ENCODE results near the gene C6orf15.
A peak's percentile ranks its signal among the peaks of the same experiment; 100 is the strongest.

Gene C6orf15

GRCh38 chr6:31129130-31129529, 16.8 kb upstream of the C6orf15 start:
- no peak for DNase-seq

DNA sequence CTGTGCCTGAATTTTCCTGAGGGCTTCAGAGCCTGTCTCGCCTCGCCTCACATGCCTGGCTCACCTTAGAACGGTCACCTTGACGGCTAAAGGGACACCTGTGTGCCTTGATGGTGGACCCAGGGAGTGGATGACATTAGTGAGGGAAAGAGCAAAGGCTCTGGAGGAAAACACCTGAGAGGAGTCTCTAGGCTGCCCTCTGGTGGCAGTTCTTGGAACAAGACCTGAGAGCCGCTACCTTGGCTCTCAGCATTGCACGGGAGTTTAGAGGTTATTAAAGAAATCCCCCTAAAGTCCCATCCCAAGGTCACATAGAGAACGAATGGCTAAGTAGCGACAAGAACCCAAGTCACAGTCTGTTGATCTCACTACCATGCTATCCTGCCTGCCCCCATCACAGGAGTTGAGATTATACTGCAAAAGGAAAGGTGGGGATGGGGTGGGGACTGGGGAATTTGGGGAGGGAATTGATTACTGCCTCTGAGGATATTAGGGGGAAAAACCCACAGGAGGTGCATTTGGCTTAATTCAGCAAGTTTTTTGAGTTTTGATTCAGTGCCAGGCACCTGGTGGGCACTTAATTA, 15.8 kb upstream of the C6orf15 start:
- peak; percentile 81 for DNase-seq

GRCh38 chr6:31126396-31127175, 14.2 kb upstream of the C6orf15 start:
- DNase-seq, result no peak

DNA sequence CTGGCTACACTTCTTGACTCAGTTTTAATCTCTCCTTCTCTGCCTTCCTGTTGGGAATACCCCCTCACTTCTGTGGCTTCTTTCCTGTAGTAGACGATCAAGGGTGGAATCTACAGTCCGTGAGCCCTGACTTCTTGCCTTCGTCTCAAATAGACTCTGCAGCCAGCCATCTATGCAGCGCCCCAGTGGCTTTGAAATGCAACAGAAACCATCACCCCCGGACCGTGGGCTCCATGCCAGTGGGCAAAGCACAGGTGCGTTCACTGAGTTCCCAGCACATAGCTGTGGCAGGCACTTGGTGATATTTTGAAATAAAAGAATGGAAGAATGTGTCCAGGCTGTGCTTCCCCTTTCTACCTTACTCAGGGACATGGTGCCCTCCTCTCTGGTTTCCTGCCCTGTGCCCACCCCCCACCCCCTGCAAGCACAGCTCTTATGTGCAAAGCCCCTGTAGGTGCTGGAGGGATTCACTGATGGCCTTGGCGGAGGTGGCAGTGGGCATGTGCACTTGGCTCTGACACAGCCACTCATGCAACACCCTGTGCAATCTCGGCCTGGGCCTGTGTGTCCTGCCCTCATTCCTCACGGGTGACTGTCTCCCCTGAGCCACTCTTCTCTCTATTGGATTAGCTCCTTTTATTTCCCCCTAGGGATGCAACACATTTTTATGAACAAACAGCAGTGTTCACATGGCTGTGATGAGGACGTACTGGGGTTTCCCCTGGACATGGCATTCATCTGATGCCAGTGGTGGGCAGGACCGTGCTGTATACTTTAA, 13.4 kb upstream of the C6orf15 start:
- no peak for DNase-seq

DNA sequence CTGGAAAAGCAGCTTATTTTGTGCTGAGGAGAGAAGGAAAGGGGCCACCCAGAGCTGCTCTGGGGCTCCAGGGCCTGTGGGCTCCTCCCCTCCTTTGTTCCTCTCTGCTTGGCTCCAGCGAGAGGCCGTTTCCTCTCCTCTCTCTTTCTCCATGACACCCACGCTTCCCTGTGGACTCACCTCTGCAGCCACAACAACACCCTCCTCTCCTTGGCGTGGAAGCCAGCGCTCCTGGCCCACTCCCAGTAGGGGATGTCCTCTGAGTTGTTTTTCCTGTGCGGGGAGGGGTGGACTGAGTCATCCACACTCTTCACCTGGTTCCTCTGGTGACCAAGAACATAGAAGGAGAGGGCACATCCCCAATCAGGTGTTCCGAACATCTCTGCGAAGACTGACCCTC, 12.8 kb upstream of the C6orf15 start:
- no peak for DNase-seq

GRCh38 chr6:31122791-31123706, 10.7 kb upstream of the C6orf15 start:
- no peak for DNase-seq

GRCh38 chr6:31121131-31121790, 8.9 kb upstream of the C6orf15 start:
- no peak for DNase-seq

- no peak for DNase-seq
These were observed 8.0 kb upstream of the C6orf15 start, which contains the start of gene CDSN for GRCh38 chr6:31120151-31120915. Gene CDSN (minus strand): TSS chr6:31120446. CDS start chr6:31120419, 27 bp downstream.

GRCh38 chr6:31118178-31118577, 5.8 kb upstream of the C6orf15 start:
- DNase-seq, result no peak

DNA sequence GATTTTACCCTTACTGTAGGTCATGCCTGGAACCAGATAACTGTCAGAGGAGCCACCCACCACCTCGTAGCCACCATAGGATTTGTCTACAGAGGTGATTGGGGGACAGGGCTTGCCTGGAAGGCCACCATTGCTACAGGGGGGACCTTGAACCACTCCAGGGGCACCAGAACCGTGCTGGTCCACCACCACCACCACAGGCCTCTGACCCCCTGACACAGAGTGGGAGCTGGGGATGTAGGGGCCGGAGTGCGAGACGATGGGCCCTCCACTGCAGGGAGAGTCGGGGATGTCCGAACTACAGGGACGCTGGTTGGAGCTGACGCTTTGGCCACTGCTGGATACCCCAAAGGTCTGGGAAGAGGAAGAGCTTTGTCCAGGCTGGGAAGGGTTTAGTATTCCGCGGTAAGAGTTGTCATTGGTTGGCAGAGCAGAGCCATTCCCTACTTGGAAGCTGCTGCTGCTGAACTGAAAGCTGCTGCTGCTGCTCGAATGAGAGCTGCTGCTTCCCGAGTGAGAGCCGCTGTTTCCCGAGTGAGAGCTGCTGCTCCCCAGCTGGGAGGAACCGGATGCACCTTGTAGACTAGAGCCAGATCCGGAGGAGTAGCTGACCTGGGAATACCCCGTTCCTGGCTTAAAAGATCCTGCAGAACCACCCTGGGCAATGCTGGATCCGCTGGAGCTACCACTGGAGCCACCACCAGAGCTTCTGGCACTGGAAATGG, 4.4 kb upstream of the C6orf15 start:
- DNase-seq, result no peak

GRCh38 chr6:31115941-31116560, 3.7 kb upstream of the C6orf15 start:
- DNase-seq, result no peak

DNA sequence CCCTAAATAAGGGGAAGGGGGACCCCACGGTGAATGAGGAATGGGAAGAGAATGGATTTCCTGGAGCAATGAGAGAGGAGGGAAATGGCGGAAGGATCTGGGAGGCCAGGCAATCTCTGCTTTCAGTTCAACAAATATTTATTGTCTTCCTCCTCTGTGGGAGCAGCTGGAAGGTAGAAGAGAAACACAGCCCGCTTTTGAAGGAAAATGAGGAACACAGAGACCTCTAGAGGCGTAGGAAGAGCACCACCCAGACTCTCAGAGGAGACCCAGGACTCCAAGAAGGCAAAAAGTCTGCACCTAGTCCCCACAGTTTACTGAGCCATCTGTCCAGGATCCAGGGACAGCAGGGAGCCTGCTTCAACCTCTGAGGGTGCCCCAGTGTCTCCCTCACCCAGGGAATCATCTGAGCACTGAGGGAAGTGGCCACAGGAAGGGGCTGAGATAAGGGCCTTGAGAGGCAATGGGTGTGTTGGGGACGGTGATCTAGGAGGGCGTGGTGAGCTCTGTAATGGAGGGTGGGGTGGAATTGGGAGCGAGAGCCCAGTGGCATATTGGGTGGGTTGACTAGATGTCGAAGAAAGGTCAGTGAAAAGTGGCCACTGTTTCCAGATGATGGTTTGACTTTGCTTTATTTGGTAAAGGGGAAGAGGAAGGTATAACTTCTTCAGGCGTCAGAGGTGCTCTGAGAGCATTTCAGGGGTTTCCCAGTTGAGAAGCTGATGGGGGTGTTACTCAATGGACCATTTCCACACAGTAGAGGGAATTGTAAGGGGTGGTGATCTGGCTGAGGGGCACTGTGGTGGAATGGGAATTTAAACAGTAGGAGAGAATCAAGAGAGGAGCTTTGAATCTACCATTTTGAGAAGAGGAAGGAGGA, 2.8 kb upstream of the C6orf15 start:
- no peak for DNase-seq

GRCh38 chr6:31114541-31114878, 2.1 kb upstream of the C6orf15 start, which contains the start of gene PSORS1C1:
Gene PSORS1C1 (plus strand): TSS chr6:31114800. CDS start chr6:31129633, 14,833 bp downstream.
- DNase-seq, result no peak

DNA sequence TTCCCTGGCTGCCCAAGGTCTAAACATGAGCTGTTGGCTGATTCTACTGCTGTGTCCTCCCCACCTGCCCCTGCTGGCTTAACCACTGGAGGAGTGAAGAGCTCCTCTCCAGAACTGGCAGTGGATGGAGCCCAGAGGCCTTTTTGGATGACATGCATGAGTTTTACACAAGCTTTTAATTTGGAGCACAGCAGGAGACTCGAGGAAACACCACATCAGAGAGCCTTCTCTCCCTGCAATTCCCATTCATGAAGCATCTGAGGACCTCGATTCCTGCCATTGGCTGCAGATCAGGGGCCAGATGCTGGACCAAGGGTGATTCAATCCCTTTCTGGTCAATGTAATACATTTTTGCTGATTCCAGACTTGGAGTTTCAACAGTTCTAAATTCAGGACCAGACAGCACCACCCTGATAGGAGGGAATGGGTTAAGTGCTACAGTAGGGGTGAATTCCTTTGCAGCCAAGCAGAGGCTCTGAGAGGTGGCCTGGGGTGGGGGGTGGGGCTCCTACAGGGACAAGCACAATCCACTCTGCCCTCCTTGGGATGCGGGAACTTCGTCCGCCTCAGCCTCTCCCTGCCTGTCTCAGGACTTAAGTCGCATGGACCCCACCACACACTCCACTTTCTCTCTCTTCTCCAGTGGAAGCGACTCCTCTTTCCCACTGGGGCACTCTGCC, 1.6 kb upstream of the C6orf15 start:
- no peak for DNase-seq

- DNase-seq, result no peak
These were observed 663 bp downstream of the C6orf15 start for GRCh38 chr6:31111712-31112111.

DNA sequence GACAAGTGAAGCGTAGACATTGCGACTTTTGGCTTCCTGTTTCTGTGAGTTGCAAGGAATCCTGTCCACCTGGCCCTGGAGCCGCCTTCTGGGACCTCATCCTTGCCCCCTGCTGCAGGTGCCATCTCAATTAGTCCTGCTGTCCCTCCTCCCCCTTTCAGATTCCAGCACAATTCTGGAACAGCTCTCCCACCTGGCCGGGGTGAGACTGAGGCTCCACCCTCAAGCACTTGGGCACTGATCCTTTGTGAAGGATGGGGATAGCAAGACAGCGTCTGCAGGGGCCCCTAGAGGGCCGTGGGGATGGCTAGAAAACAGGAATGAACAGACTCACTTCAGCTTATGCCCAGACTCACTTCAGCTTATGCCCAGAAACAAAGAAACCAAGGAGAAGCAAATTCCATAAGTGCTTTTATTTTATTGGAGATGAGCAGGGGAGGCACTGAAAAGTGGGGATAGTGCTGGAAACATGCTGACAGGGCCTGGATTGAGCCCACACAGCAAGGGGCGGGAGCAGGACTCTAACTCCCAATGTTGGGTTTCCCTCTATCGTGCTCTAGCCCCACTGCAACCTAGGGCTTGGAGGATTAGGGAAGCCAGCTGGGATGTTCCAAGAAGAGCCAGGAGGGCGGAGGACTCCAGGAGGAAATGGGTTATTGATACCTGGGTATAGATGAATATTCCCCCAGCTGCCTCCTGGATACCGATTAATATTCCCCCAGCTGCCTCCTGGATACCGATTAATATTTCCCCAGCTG, 1.4 kb downstream of the C6orf15 start:
- DNase-seq, result no peak

- no peak for DNase-seq
These were observed 5.3 kb downstream of the C6orf15 start for GRCh38 chr6:31107052-31107451.

DNA sequence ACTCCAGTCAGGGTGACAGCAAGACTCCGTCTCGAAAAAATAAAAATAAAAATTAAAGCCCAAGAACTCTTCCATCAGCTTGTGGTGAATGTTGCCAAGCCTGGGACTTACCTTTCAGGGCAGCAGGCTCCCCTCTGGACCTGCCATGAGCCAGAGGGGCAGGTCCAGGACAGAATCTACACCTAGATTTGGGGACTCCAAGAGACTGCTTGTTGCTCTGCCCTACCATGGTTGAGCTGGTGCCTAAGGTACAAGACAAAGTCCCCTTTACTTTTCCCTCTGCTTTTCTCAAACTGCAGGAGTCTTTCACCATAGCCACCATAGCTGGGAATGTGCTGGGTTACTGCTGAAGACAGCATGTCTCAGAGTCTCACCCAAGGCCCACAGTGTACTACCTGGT, 9.2 kb downstream of the C6orf15 start:
- DNase-seq, result no peak
